HEK293 (cell line): ENCODE measurements around the gene PSG1.
A peak's percentile ranks its signal among the peaks of the same experiment; 100 is the strongest.
"Not testable (repeated sequence)": the region's sequence is repeated elsewhere in the genome, so short reads cannot be mapped to it uniquely, and the experiment has no call there.

ENCODE experiments used
- CTCF ChIA-PET: fragments of 350-600 bp; formaldehyde crosslinking; extraction: SDS; loops from one replicate; lab custom pipeline; 2021; ENCODE audit warnings: antibody characterized with exemption; lab: Yijun Ruan, JAX
- POLR2A ChIA-PET: fragments of 300-600 bp; formaldehyde crosslinking; extraction: SDS; loops from one replicate; lab custom pipeline; 2020; ENCODE audit warnings: antibody characterized with exemption, inconsistent platforms; lab: Yijun Ruan, JAX
- H3K27ac ChIP-seq: fragments of 200-500 bp; sonication (Bioruptor generic); 2 replicates; pipeline ENCODE4 v1.5.1; 2014; ENCODE audit warnings: low read depth, low read length, control low read depth, inconsistent platforms; ENCODE audit errors: extremely low read depth
- H3K36me3 ChIP-seq, 2 experiments: fragments of 200-500 bp in 1 of 2; sonication (Bioruptor generic) in 1 of 2; 1 replicate in 1 of 2; 2 replicates in 1 of 2; pipeline ENCODE4 v1.5.1; 2014 to 2017; ENCODE audit warnings: inconsistent platforms in 2 of 2, low read length in 2 of 2; ENCODE audit not compliant: control insufficient read depth in 2 of 2, insufficient read depth in 1 of 2
- H3K4me1 ChIP-seq: fragments of 200-500 bp; sonication (Bioruptor generic); 2 replicates; pipeline ENCODE4 v1.5.1; 2014; ENCODE audit warnings: mild to moderate bottlenecking, low read length, inconsistent platforms; ENCODE audit not compliant: control insufficient read depth, insufficient read depth
- H3K4me3 ChIP-seq: 2 replicates; pipeline ENCODE4 v1.5.1; 2011; ENCODE audit warnings: low read depth, mild to moderate bottlenecking, control low read depth, low read length, moderate library complexity
- H3K9me3 ChIP-seq: fragments of 200-500 bp; sonication (Bioruptor generic); 2 replicates; pipeline ENCODE4 v1.5.1; 2014; ENCODE audit warnings: low read depth, low read length, inconsistent platforms; ENCODE audit not compliant: control insufficient read depth, insufficient read depth
- AEBP2 ChIP-seq: fragments of 450-650 bp; formaldehyde crosslinking; IDR thresholded peaks from 2 replicates; pipeline ENCODE4 v1.5.1; 2016; ENCODE audit warnings: missing biosample characterization, missing genetic modification characterization, borderline replicate concordance
- BCL11A ChIP-seq: fragments of 450-650 bp; formaldehyde crosslinking; IDR thresholded peaks from 2 replicates; pipeline ENCODE4 v1.5.1; 2016; ENCODE audit warnings: low read depth, missing biosample characterization, missing genetic modification characterization
- CTCF ChIP-seq: fragments of 450-650 bp; formaldehyde crosslinking; IDR thresholded peaks from 2 replicates; pipeline ENCODE4 v1.5.1; 2016; ENCODE audit warnings: missing biosample characterization, missing genetic modification characterization
- FEZF1 ChIP-seq: fragments of 450-650 bp; formaldehyde crosslinking; IDR thresholded peaks from 2 replicates; pipeline ENCODE4 v1.5.1; 2016; ENCODE audit warnings: missing biosample characterization, missing genetic modification characterization
- HOXC10 ChIP-seq: sonication (generic); formaldehyde crosslinking; IDR thresholded peaks from 2 replicates; pipeline ENCODE4 v1.8.1; 2023; ENCODE audit warnings: mild to moderate bottlenecking, missing genetic modification reagents
- KLF16 ChIP-seq: fragments of 450-650 bp; formaldehyde crosslinking; IDR thresholded peaks from 2 replicates; pipeline ENCODE4 v1.5.1; 2017; ENCODE audit warnings: missing biosample characterization, missing genetic modification characterization
- SCRT2 ChIP-seq: fragments of 450-650 bp; formaldehyde crosslinking; IDR thresholded peaks from 2 replicates; pipeline ENCODE4 v1.5.1; 2016; ENCODE audit warnings: missing biosample characterization, missing genetic modification characterization
- SETDB1 ChIP-seq: IDR thresholded peaks from one replicate; pipeline ENCODE4 v1.6.1; 2017; ENCODE audit warnings: mild to moderate bottlenecking, low read length, moderate library complexity, mixed read lengths; ENCODE audit not compliant: insufficient read length
- SP2 ChIP-seq: fragments of 450-650 bp; formaldehyde crosslinking; IDR thresholded peaks from 2 replicates; pipeline ENCODE4 v1.5.1; 2016; ENCODE audit warnings: missing biosample characterization, missing genetic modification characterization
- ZBTB10 ChIP-seq: fragments of 450-650 bp; formaldehyde crosslinking; IDR thresholded peaks from 2 replicates; pipeline ENCODE4 v1.5.1; 2016; ENCODE audit warnings: missing biosample characterization, missing genetic modification characterization
- ZBTB48 ChIP-seq: fragments of 450-650 bp; formaldehyde crosslinking; IDR thresholded peaks from 2 replicates; pipeline ENCODE4 v1.5.1; 2016; ENCODE audit warnings: missing biosample characterization, missing genetic modification characterization
- ZEB2 ChIP-seq: fragments of 450-650 bp; formaldehyde crosslinking; IDR thresholded peaks from 2 replicates; pipeline ENCODE4 v1.5.1; 2016; ENCODE audit warnings: missing biosample characterization, missing genetic modification characterization
- ZFHX2 ChIP-seq: fragments of 450-650 bp; formaldehyde crosslinking; conservative IDR thresholded peaks from 2 replicates; pipeline ENCODE4 v1.5.1; 2016; ENCODE audit warnings: missing biosample characterization, missing genetic modification characterization
- ZFP69B ChIP-seq: fragments of 450-650 bp; formaldehyde crosslinking; IDR thresholded peaks from 2 replicates; pipeline ENCODE4 v1.5.1; 2016; ENCODE audit warnings: missing biosample characterization, missing genetic modification characterization
- ZNF140 ChIP-seq: fragments of 450-650 bp; formaldehyde crosslinking; IDR thresholded peaks from 2 replicates; pipeline ENCODE4 v1.5.1; 2016; ENCODE audit warnings: missing biosample characterization, missing genetic modification characterization
- ZNF184 ChIP-seq: fragments of 450-650 bp; IDR thresholded peaks from 2 replicates; pipeline ENCODE4 v1.5.1; 2018; ENCODE audit warnings: missing biosample characterization, mild to moderate bottlenecking, missing genetic modification characterization
- ZNF221 ChIP-seq: fragments of 450-650 bp; formaldehyde crosslinking; IDR thresholded peaks from 2 replicates; pipeline ENCODE4 v1.5.1; 2017; ENCODE audit warnings: missing biosample characterization, missing genetic modification characterization, borderline replicate concordance
- ZNF248 ChIP-seq: fragments of 450-650 bp; formaldehyde crosslinking; IDR thresholded peaks from 2 replicates; pipeline ENCODE4 v1.5.1; 2017; ENCODE audit warnings: missing biosample characterization, missing genetic modification characterization
- ZNF391 ChIP-seq: fragments of 450-650 bp; formaldehyde crosslinking; IDR thresholded peaks from 2 replicates; pipeline ENCODE4 v1.5.1; 2016; ENCODE audit warnings: low read depth, missing biosample characterization, missing genetic modification characterization, borderline replicate concordance
- ZNF416 ChIP-seq: fragments of 450-650 bp; formaldehyde crosslinking; IDR thresholded peaks from 2 replicates; pipeline ENCODE4 v1.5.1; 2016; ENCODE audit warnings: missing biosample characterization, missing genetic modification characterization
- ZNF473 ChIP-seq: fragments of 450-650 bp; formaldehyde crosslinking; IDR thresholded peaks from 2 replicates; pipeline ENCODE4 v1.5.1; 2017; ENCODE audit warnings: missing biosample characterization, missing genetic modification characterization
- ZNF521 ChIP-seq: fragments of 450-650 bp; formaldehyde crosslinking; IDR thresholded peaks from 2 replicates; pipeline ENCODE4 v1.5.1; 2017; ENCODE audit warnings: missing biosample characterization, mild to moderate bottlenecking, missing genetic modification characterization
- ZNF529 ChIP-seq: fragments of 450-650 bp; formaldehyde crosslinking; IDR thresholded peaks from 2 replicates; pipeline ENCODE4 v1.5.1; 2017; ENCODE audit warnings: missing genetic modification characterization, missing biosample characterization; ENCODE audit not compliant: insufficient replicate concordance
- ZNF544 ChIP-seq: fragments of 450-650 bp; formaldehyde crosslinking; IDR thresholded peaks from 2 replicates; pipeline ENCODE4 v1.5.0; 2017; ENCODE audit warnings: missing biosample characterization, missing genetic modification characterization
- ZNF596 ChIP-seq: fragments of 450-650 bp; IDR thresholded peaks from 2 replicates; pipeline ENCODE4 v1.5.0; 2018; ENCODE audit warnings: missing biosample characterization, mild to moderate bottlenecking, missing genetic modification characterization, moderate library complexity
- ZNF626 ChIP-seq: fragments of 450-650 bp; sonication (Bioruptor Pico); formaldehyde crosslinking; IDR thresholded peaks from 2 replicates; pipeline ENCODE4 v1.5.1; 2018; ENCODE audit warnings: missing biosample characterization, missing genetic modification characterization, inconsistent platforms
- ZNF629 ChIP-seq: fragments of 450-650 bp; formaldehyde crosslinking; IDR thresholded peaks from 2 replicates; pipeline ENCODE4 v1.5.1; 2017; ENCODE audit warnings: missing biosample characterization, missing genetic modification characterization
- ZNF658 ChIP-seq: fragments of 450-650 bp; formaldehyde crosslinking; IDR thresholded peaks from 2 replicates; pipeline ENCODE4; 2016; ENCODE audit warnings: missing biosample characterization, missing genetic modification characterization
- ZNF747 ChIP-seq: fragments of 450-650 bp; formaldehyde crosslinking; IDR thresholded peaks from 2 replicates; pipeline ENCODE4 v1.5.1; 2016; ENCODE audit warnings: missing biosample characterization, missing genetic modification characterization
- ZNF843 ChIP-seq: fragments of 450-650 bp; formaldehyde crosslinking; IDR thresholded peaks from 2 replicates; pipeline ENCODE4 v1.5.1; 2016; ENCODE audit warnings: missing biosample characterization, missing genetic modification characterization

PSG1 gene

GRCh38 chr19:42851718-42852280 is 27.7 kb downstream of the PSG1 start:
- H3K4me1 ChIP-seq, POLR2A ChIA-PET, H3K27ac ChIP-seq, H3K4me3 ChIP-seq, H3K36me3 ChIP-seq, H3K9me3 ChIP-seq: not testable (repeated sequence)
- CTCF ChIA-PET: interaction anchor here (0.5 to 1.6 kb wide), 4 partner anchors 34 to 349 kb away, joined by 3 to 5 read pairs (median 4); no protein-coding TSS in a partner anchor

GRCh38 chr19:42850981-42851717 is 28.4 kb downstream of the PSG1 start:
- no peaks in the 10 kb centered on the region for H3K36me3 ChIP-seq
- H3K4me3 ChIP-seq: no peak overlapping the region
- ChIA-PET POLR2A (interaction anchor here (0.6 kb wide), 1 partner anchor 145 kb away, joined by 3 read pairs; no protein-coding TSS in a partner anchor), CTCF (interaction anchor here (1.0 kb wide), 1 partner anchor 73 kb away, joined by 3 read pairs; no protein-coding TSS in a partner anchor)
- H3K4me1 ChIP-seq: no peaks in the 10 kb centered on the region
- 0 out of 2 replicates have a peak overlapping the region, but pooled peaks have one; percentile 16 for H3K27ac ChIP-seq
- H3K9me3 ChIP-seq: no peaks in the 10 kb centered on the region
- TF ChIP-seq KLF16 (tag by site-specific recombination) (no peak), HOXC10 (CRISPR knock-in tag) (no peak), ZNF843 (tag by site-specific recombination) (no peak), SCRT2 (no peak), ZNF521 (tag by site-specific recombination) (no peak), ZNF544 (no peak), ZFP69B (tag by site-specific recombination) (0 out of 2 replicates have a peak, but pooled peaks have one; percentile 52), FEZF1 (tag by site-specific recombination) (0 out of 2 replicates have a peak, but pooled peaks have one; percentile 21), ZNF529 (tag by site-specific recombination) (no peak), BCL11A (tag by site-specific recombination) (no peak), ZNF184 (tag by site-specific recombination) (no peak), ZNF626 (tag by site-specific recombination) (no peak), ZBTB48 (tag by site-specific recombination) (no peak), ZNF416 (tag by site-specific recombination) (no peak), ZBTB10 (no peak), ZNF140 (tag by site-specific recombination) (no peak), ZNF658 (tag by site-specific recombination) (no peak), ZNF473 (tag by site-specific recombination) (no peak), ZFHX2 (no peak), ZEB2 (no peak), ZNF596 (tag by site-specific recombination) (no peak), SP2 (tag by site-specific recombination) (no peak), ZNF747 (no peak), ZNF248 (tag by site-specific recombination) (no peak), ZNF629 (tag by site-specific recombination) (peak; percentile 30; the same call in 1 of the 2 replicates), ZNF221 (tag by site-specific recombination) (no peak), SETDB1 (no peak), AEBP2 (tag by site-specific recombination) (no peak), ZNF391 (tag by site-specific recombination) (no peak), CTCF (tag by site-specific recombination) (no peak)
